ENCODE data around the gene EN2.

The EN2 gene

GRCh38 chr7:155458111-155458877 is at the start of gene EN2:
TSS of gene EN2 (plus strand) at chr7:155458129. CDS start at chr7:155458378, 249 bp downstream.
- no peak for DNase-seq (ENCODE audit: low read depth in 2 of 2, low spot score in 1 of 2)

- no peak for DNase-seq (ENCODE audit: low read depth in 2 of 2, low spot score in 1 of 2)
Measured at GRCh38 chr7:155408651-155409586, 49.0 kb upstream of the EN2 start.

- DNase-seq (ENCODE audit: low read depth in 2 of 2, low spot score in 1 of 2) = no peak
Measured at GRCh38 chr7:155409980-155410379, 47.9 kb upstream of the EN2 start.

- no peak for DNase-seq (ENCODE audit: low read depth in 2 of 2, low spot score in 1 of 2)
Measured at GRCh38 chr7:155410431-155410830, 47.5 kb upstream of the EN2 start.

GRCh38 chr7:155411718-155412415 is 46.1 kb upstream of the EN2 start:
- DNase-seq (ENCODE audit: low read depth in 2 of 2, low spot score in 1 of 2) = no peak

- peak in 1 of 2 donors; percentile 9 for DNase-seq (ENCODE audit: low read depth in 2 of 2, low spot score in 1 of 2)
Measured at GRCh38 chr7:155412416-155413253, 45.3 kb upstream of the EN2 start.

GRCh38 chr7:155414547-155415492 is 43.1 kb upstream of the EN2 start:
- DNase-seq (ENCODE audit: low read depth in 2 of 2, low spot score in 1 of 2) = no peak

GRCh38 chr7:155416646-155417380 is 41.1 kb upstream of the EN2 start:
- DNase-seq (ENCODE audit: low read depth in 2 of 2, low spot score in 1 of 2) = no peak

- DNase-seq (ENCODE audit: low read depth in 2 of 2, low spot score in 1 of 2) = no peak
Measured at GRCh38 chr7:155418304-155418703, 39.6 kb upstream of the EN2 start.

GRCh38 chr7:155418941-155419755 is 38.8 kb upstream of the EN2 start:
- DNase-seq (ENCODE audit: low read depth in 2 of 2, low spot score in 1 of 2) = no peak

- no peak for DNase-seq (ENCODE audit: low read depth in 2 of 2, low spot score in 1 of 2)
Measured at GRCh38 chr7:155420116-155420515, 37.8 kb upstream of the EN2 start.

- no peak for DNase-seq (ENCODE audit: low read depth in 2 of 2, low spot score in 1 of 2)
Measured at GRCh38 chr7:155422151-155422550, 35.8 kb upstream of the EN2 start.

GRCh38 chr7:155422599-155423336 is 35.2 kb upstream of the EN2 start:
- no peak for DNase-seq (ENCODE audit: low read depth in 2 of 2, low spot score in 1 of 2)

GRCh38 chr7:155423337-155424285 is 34.3 kb upstream of the EN2 start:
- DNase-seq (ENCODE audit: low read depth in 2 of 2, low spot score in 1 of 2) = no peak

GRCh38 chr7:155424301-155425010 is 33.5 kb upstream of the EN2 start:
- no peak for DNase-seq (ENCODE audit: low read depth in 2 of 2, low spot score in 1 of 2)

GRCh38 chr7:155425011-155425340 is 33.0 kb upstream of the EN2 start:
- no peak for DNase-seq (ENCODE audit: low read depth in 2 of 2, low spot score in 1 of 2)
